SK-N-MC (cell line): ENCODE data around the gene C4A.
"Not testable (repeated sequence)": the region's sequence is repeated elsewhere in the genome, so short reads cannot be mapped to it uniquely, and the experiment has no call there.

Experiments used
- FOXP2 ChIP-seq: optimal IDR thresholded peaks from 2 replicates; pipeline ENCODE3; 2011; ENCODE audit warnings: mild to moderate bottlenecking, moderate library complexity; ENCODE audit not compliant: insufficient read depth; ENCODE audit errors: extremely low read length, control extremely low read depth
- POLR2AphosphoS5 ChIP-seq: IDR thresholded peaks from 2 replicates; pipeline ENCODE4 v1.6.1; 2012; ENCODE audit warnings: mild to moderate bottlenecking, low read depth, low read length, borderline replicate concordance

- TF ChIP-seq FOXP2, POLR2AphosphoS5: not testable (repeated sequence)
Measured at GRCh38 chr6:31989363-31989762, 7.5 kb downstream of the C4A start.
